ENCODE results near the gene TIMM17A. TPM values are rescaled to one million over a fixed set of nuclear protein-coding genes. Genes with fewer than 3 reads are reported as not detected.
A peak's percentile ranks its signal among the peaks of the same experiment; 100 is the strongest.
"Not testable (repeated sequence)": the region's sequence is repeated elsewhere in the genome, so short reads cannot be mapped to it uniquely, and the experiment has no call there.

Gene TIMM17A
- total RNA-seq, 6 donors from 2014 or later, result 11.7 to 38.9 (median 23.2) TPM

- Histone ChIP-seq H3K4me3 (peak overlapping the region; percentile 76 to 98 (median 92)), H3K27me3 (no peaks in the 10 kb centered on the region), H3K4me1 (peaks cover 9 to 21% (median 15%) of the 10 kb centered on the region in 4 donors), H3K27ac (peak overlapping the region; percentile 89 to 92 (median 90)), H3K9me3 (no peaks in the 10 kb centered on the region), H3K36me3 (peaks cover 0 to 25% (median 17%) of the 10 kb centered on the region in 4 donors)
- TF ChIP-seq POLR2AphosphoS5 (IDR thresholded peaks at IDR 0.05) (no peak), EP300 (IDR thresholded peaks at IDR 0.05) (no peak), POLR2A (IDR thresholded peaks at IDR 0.05) (no peak)
- TF ChIP-seq, protein P1, sequence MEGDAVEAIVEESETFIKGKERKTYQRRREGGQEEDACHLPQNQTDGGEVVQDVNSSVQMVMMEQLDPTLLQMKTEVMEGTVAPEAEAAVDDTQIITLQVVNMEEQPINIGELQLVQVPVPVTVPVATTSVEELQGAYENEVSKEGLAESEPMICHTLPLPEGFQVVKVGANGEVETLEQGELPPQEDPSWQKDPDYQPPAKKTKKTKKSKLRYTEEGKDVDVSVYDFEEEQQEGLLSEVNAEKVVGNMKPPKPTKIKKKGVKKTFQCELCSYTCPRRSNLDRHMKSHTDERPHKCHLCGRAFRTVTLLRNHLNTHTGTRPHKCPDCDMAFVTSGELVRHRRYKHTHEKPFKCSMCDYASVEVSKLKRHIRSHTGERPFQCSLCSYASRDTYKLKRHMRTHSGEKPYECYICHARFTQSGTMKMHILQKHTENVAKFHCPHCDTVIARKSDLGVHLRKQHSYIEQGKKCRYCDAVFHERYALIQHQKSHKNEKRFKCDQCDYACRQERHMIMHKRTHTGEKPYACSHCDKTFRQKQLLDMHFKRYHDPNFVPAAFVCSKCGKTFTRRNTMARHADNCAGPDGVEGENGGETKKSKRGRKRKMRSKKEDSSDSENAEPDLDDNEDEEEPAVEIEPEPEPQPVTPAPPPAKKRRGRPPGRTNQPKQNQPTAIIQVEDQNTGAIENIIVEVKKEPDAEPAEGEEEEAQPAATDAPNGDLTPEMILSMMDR (IDR thresholded peaks at IDR 0.05), result no peak
- DNase-seq (no peak), ATAC-seq (ENCODE audit: low FRiP score in 2 of 2) (no peak)
- 55 to 61% methylated on average over 24 of the region's 24 CpGs for WGBS, 2 donors
Measured at GRCh38 chr1:201954263-201955008, 867 bp upstream of the TIMM17A start.

GRCh38 chr1:201955729-201956143, 433 bp downstream of the TIMM17A start:
- 0 to 1% methylated on average over 4 to 17 of the region's 17 CpGs for WGBS, 2 donors
- DNase-seq (no peak), ATAC-seq (ENCODE audit: low FRiP score in 2 of 2) (peak; percentile 76 to 82)
- peak overlapping the region; percentile 76 to 98 (median 92) for H3K4me3 ChIP-seq
- H3K4me1 ChIP-seq, result peaks cover 9 to 21% (median 15%) of the 10 kb centered on the region in 4 donors
- H3K27me3 ChIP-seq, result no peaks in the 10 kb centered on the region
- H3K9me3 ChIP-seq, result no peaks in the 10 kb centered on the region
- H3K36me3 ChIP-seq, result peaks cover 0 to 38% (median 24%) of the 10 kb centered on the region in 4 donors
- TF ChIP-seq, protein P1 (IDR thresholded peaks at IDR 0.05), result no peak
- TF ChIP-seq POLR2A (IDR thresholded peaks at IDR 0.05) (peak in 1 of 4 donors; percentile 14), POLR2AphosphoS5 (IDR thresholded peaks at IDR 0.05) (no peak)
- peak overlapping the region; percentile 89 to 92 (median 90) for H3K27ac ChIP-seq

GRCh38 chr1:201958348-201958747, 3.0 kb downstream of the TIMM17A start:
- no peaks in the 10 kb centered on the region for H3K27me3 ChIP-seq
- no peaks in the 10 kb centered on the region for H3K9me3 ChIP-seq
- DNase-seq (no peak), ATAC-seq (ENCODE audit: low FRiP score in 2 of 2) (no peak)
- peaks cover 7 to 64% (median 42%) of the 10 kb centered on the region in 4 donors for H3K36me3 ChIP-seq
- TF ChIP-seq, protein P1 (IDR thresholded peaks at IDR 0.05), result no peak
- TF ChIP-seq POLR2AphosphoS5 (IDR thresholded peaks at IDR 0.05) (no peak), POLR2A (IDR thresholded peaks at IDR 0.05) (no peak), EP300 (IDR thresholded peaks at IDR 0.05) (no peak)
- no peak overlapping the region for H3K27ac ChIP-seq
- no peak overlapping the region for H3K4me3 ChIP-seq
- WGBS, 2 donors, result 89% methylated on average over 5 of the region's 5 CpGs
- H3K4me1 ChIP-seq, result peaks cover 9 to 21% (median 15%) of the 10 kb centered on the region in 4 donors

DNA sequence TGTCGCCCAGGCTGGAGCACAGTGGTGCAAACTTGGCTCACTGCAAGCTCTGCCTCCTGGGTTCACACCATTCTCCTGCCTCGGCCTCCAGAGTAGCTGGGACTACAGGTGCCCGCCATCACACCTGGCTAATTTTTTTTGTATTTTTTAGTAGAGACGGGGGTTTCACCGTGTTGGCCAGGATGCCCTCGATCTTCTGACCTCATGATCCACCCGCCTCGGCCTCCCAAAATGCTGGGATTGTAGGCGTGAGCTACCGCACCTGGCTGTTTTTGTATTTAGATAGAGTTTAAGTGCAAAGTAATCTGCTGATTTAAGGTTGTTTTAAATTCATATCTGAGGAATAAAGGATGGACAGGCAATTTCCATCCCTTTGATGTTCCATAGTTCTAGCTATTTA, 7.1 kb downstream of the TIMM17A start:
- 92 to 97% methylated on average over 10 of the region's 10 CpGs for WGBS, 2 donors

GRCh38 chr1:201964261-201964660, 9.0 kb downstream of the TIMM17A start:
- DNase-seq, result no peak
- Histone ChIP-seq H3K27me3 (no peaks in the 10 kb centered on the region), H3K4me1 (no peaks in the 10 kb centered on the region), H3K36me3 (peaks cover 22 to 97% (median 70%) of the 10 kb centered on the region in 4 donors), H3K9me3 (no peaks in the 10 kb centered on the region), H3K4me3 (no peak overlapping the region), H3K27ac (no peak overlapping the region)
- TF ChIP-seq POLR2AphosphoS5 (IDR thresholded peaks at IDR 0.05) (no peak), POLR2A (IDR thresholded peaks at IDR 0.05) (no peak), EP300 (IDR thresholded peaks at IDR 0.05) (no peak)
- TF ChIP-seq, protein P1 (IDR thresholded peaks at IDR 0.05), result no peak
- 89 to 97% methylated on average over 1 of the region's 1 CpG for WGBS, 2 donors
- ATAC-seq (ENCODE audit: low FRiP score in 2 of 2), result no peak

More for the DNA sequence above, 7.1 kb downstream of the TIMM17A start:
- not testable (repeated sequence) for H3K9me3 ChIP-seq; ATAC-seq (ENCODE audit: low FRiP score in 2 of 2); DNase-seq; H3K27ac ChIP-seq; H3K27me3 ChIP-seq; H3K4me3 ChIP-seq; H3K4me1 ChIP-seq
- peaks cover 22 to 97% (median 72%) of the 10 kb centered on the region in 4 donors for H3K36me3 ChIP-seq
